G401 (cell line): ENCODE data around the gene ZNRF3. TPM values are rescaled to one million over a fixed set of nuclear protein-coding genes. Genes with fewer than 3 reads are reported as not detected.
"Not testable (repeated sequence)": the region's sequence is repeated elsewhere in the genome, so short reads cannot be mapped to it uniquely, and the experiment has no call there.

Source experiments
- DNase-seq: peaks from one replicate; pipeline ENCODE4 v3.0.0-alpha.2; 2015; ENCODE audit warnings: low spot score
- in situ Hi-C: cut with HindIII; loops from 2 replicates; pipeline ENCODE4 v1.10.0; 2016; ENCODE audit warnings: low sequenced_read_pairs, mixed read lengths
- total RNA-seq: library from RNA; depleted of rRNA; stranded (reverse); fragments of >200 nt; shearing (Covaris generic); gene quantifications from 2 replicates; pipeline ENCODE4 v1.2.3, GENCODE V29; 2014

Gene ZNRF3
- total RNA-seq, 1 experiment from 2014 or later, result 13.8 TPM

GRCh38 chr22:28995551-28995950, 112.2 kb downstream of the ZNRF3 start:
- no peak for DNase-seq
- in situ Hi-C loops, result no loop called here

DNA sequence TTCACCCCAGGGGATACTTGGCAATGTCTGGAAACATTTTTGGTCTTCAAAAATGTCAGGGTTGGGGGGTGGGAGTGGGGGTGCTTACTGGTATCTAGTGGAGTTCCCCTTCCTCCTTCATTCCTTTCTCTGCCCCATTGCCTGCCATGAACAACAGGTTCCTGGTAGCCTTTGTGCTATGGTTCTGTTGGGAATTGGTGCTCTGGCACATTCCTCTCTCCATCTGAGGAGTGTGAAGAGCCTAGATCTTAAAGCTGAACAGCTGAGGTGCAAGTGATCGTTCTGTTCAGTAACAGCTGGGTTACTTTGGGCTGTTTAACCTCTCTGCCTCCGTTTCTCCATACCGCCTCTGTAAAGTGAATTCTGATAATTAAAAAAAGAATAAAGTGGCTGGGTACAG, 114.0 kb downstream of the ZNRF3 start:
- in situ Hi-C loops, result no loop called here
- no peak for DNase-seq

GRCh38 chr22:28998681-28999080, 115.3 kb downstream of the ZNRF3 start:
- in situ Hi-C loops, result no loop called here
- DNase-seq, result no peak

DNA sequence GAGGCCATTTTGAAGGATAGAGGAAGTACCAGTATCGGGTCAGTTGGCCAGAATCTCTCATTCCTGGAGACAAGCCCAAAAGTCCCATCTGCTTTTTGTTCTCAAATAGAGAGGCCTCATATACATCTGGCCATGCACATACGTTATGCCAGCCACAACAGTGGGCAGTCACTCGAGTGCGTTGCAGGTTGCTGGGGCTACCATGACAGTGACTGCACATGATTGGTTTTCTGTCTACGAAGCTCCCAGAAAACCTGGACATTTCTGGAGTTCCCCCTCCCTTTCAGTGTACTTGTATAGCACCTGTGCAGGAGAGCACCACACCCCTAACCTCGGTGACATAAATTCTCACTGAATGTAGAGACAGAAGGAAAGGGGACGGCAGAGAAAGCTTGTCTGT, 116.1 kb downstream of the ZNRF3 start:
- in situ Hi-C loops, result no loop called here
- peak; percentile 64 for DNase-seq

DNA sequence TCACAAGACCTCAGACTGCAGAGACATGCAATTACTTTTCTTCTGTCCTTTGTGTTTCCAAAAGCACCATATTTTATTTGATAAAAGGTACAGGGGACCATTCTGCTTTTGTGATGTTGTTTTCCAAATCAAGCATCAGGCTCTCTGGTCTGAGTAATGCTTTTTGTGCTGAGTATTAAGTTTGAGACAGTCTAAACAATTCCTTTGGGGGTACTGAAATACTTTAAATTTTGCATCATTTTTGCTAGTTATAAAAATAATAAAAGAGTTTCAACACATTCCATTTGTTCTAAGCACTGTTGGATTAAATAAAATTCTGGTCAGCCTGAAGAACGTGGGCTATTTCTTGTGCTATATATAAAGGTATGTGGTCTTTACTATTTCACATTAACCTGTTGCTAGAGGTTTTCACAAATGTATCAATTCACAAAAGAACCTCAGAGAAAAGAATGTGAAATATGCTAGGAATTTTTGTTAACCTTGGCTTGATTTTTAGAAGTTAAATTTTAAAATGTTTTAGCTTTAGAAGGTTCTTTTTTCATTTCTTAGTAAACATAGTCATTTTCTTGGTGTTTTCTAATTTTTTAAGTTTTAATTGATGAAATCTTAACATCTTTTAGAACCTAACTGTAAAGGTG, 116.7 kb downstream of the ZNRF3 start:
- DNase-seq, result no peak
- in situ Hi-C loops, result no loop called here

- in situ Hi-C loops, result no loop called here
- no peak for DNase-seq
Measured at GRCh38 chr22:29000641-29001040, 117.3 kb downstream of the ZNRF3 start.

DNA sequence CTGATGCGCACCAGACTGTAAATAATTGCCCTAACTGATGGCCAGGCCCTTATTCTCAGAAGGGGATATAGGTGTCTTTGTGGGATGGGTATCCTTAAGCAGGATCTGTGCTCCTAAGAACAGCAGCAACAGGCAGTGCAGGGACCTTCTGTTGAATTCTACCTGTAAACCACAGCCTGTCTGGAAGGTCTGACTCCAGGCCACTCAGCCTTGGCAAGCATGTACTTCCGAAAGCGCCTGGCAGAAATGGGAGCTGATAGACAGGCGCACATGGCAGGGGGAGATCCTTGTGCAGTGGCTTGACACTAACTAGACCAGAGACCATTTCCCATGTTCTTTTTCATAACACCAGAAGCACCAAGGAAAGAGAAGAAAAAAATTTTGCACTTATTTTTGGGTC, 119.2 kb downstream of the ZNRF3 start:
- in situ Hi-C loops, result no loop called here
- peak; percentile 85 for DNase-seq

- in situ Hi-C loops, result no loop called here
- DNase-seq, result no peak
Measured at GRCh38 chr22:29003552-29003951, 120.2 kb downstream of the ZNRF3 start.

DNA sequence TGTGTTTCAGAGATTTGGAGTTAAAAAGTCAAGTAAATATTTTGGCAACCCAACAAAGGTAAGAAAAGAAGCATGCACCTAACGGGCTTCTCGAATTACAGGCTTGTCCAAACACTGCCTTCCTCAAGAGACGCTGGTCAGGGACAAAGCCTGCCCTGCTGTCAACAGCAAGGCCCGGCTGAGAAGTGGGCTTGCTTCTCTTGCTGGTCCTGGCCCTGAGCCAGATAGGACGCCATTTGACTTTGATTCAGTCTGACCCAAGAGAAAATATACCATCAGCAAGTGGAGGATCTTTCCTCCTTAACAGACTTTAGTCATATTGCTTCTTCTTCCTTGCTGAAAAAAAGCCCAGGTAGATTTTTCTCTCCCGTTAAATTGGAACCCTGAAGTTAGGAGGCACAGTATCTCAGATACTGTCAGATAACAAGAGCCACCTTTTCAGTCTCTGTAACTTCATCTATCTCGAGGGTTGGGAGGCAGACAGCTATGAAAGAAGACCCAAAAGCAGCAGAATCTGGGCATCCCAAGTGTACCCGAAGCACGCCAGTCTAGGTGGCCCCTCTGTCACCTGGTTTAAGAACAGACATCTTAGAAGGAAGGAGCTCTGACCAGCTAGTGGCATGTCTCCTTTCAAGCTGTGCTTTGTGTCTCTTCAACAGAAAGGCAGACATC, 120.7 kb downstream of the ZNRF3 start:
- peak; percentile 43 for DNase-seq
- in situ Hi-C loops, result no loop called here

GRCh38 chr22:29004647-29005371, 121.4 kb downstream of the ZNRF3 start:
- in situ Hi-C loops, result loop anchor here (5.0 kb wide), 1 partner anchor 202 kb away; the partner anchor contains the start of gene EMID1
- DNase-seq, result peak; percentile 84

DNA sequence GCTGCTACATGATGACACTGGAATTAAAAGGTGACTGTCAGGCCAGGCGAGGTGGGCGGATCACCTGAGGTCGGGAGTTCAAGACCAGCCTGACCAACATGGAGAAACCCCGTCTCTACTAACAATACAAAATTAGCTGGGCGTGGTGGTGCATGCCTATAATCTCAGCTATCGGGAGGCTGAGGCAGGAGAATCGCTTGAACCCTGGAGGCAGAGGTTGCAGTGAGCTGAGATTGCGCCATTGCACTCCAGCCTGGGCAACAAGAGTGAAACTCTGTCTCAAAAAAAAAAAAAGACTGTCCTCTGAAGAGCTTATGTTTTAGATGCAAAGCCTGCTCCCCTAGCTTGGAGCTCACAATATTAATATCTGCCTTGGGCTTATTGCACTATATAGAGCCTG, 122.4 kb downstream of the ZNRF3 start:
- not testable (repeated sequence) for DNase-seq
- in situ Hi-C loops, result loop anchor here (5.0 kb wide), 1 partner anchor 202 kb away; the partner anchor contains the start of gene EMID1

GRCh38 chr22:29006346-29006745, 123.0 kb downstream of the ZNRF3 start:
- no peak for DNase-seq
- in situ Hi-C loops, result loop anchor here (5.0 kb wide), 1 partner anchor 201 kb away; the partner anchor contains the start of gene EMID1

GRCh38 chr22:29009148-29009547, 125.8 kb downstream of the ZNRF3 start:
- in situ Hi-C loops, result loop anchor here (5.0 kb wide), 1 partner anchor 198 kb away; the partner anchor contains the start of gene EMID1
- no peak for DNase-seq

- DNase-seq, result peak; percentile 73
- in situ Hi-C loops, result no loop called here
Measured at GRCh38 chr22:29011240-29012100, 128.1 kb downstream of the ZNRF3 start.

DNA sequence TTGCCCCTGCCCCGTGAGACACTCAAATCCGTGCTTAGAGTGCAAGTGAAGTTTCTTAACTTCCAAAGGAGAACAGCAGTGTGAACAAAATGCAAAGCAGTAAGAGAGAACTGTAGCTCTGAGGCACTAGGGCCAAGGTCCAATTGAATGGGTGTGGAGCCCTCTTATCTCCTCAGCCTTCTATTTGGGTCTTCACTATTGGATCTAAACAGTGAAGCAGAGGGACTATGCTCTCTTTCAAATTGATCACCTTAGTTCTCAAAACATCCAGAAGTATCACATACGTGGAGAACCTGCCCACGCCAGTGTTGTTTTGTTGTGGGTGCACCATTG, 128.7 kb downstream of the ZNRF3 start:
- no peak for DNase-seq
- in situ Hi-C loops, result no loop called here

GRCh38 chr22:29012952-29013351, 129.6 kb downstream of the ZNRF3 start:
- DNase-seq, result no peak
- in situ Hi-C loops, result no loop called here

GRCh38 chr22:29014293-29014692, 130.9 kb downstream of the ZNRF3 start:
- no peak for DNase-seq
- in situ Hi-C loops, result no loop called here

DNA sequence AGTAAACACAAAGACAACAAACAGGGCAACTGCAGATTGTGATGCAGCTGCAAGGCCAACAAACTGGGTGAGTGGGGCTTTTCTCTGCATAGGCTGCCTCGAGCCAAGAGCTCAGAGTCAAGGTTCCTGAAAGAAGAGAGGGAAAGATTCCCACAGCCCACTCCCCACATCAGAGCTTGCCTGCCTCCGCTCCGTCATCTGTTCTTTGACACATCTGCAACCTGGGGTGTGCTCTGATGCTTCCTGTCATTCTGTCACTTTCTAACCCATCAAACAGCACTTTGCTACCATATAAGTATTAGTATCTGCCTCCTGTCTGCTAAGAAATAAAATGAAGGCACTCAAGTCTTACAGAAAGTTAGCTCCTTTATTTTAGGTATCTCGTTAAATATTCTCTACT, 131.4 kb downstream of the ZNRF3 start:
- in situ Hi-C loops, result no loop called here
- DNase-seq, result no peak
